ENCODE data around the gene TLK1. TPM values are rescaled to one million over a fixed set of nuclear protein-coding genes. Genes with fewer than 3 reads are reported as not detected.

Gene TLK1
- total and polyA plus RNA-seq, 2 experiments from 2014 or later, result 9.2 to 21.8 TPM

GRCh38 chr2:171200469-171200868 lies 39.8 kb upstream of the TLK1 start:
- H3K4me1 ChIP-seq (ENCODE audit: insufficient read depth), result no peaks in the 10 kb centered on the region
- H3K79me2 ChIP-seq, result no peaks in the 10 kb centered on the region
- no peak overlapping the region for H2AFZ ChIP-seq
- no peaks in the 10 kb centered on the region for H3K9me2 ChIP-seq (replicated peaks; ENCODE audit: insufficient read depth)
- TF ChIP-seq CTCF (IDR thresholded peaks at IDR 0.05; ENCODE audit: poor library complexity) (no peak), EZH2 (IDR thresholded peaks at IDR 0.05; ENCODE audit: borderline replicate concordance) (no peak), EZH2phosphoT487 (IDR thresholded peaks at IDR 0.05; ENCODE audit: low read depth, severe bottlenecking, unreplicated experiment) (no peak)
- 92% methylated on average over 1 of the region's 1 CpG for WGBS (ENCODE audit: low lambda C conversion rate, missing lambda C conversion rate)
- no peaks in the 10 kb centered on the region for H3K27me3 ChIP-seq
- no peaks in the 10 kb centered on the region for H3K36me3 ChIP-seq (replicated peaks; ENCODE audit: insufficient read depth, low read depth)
- no peaks in the 10 kb centered on the region for H4K20me1 ChIP-seq (ENCODE audit: insufficient read depth, poor library complexity, severe bottlenecking)
- H3K4me2 ChIP-seq, result no peak overlapping the region
- H3K4me3 ChIP-seq, result no peak overlapping the region
- H3K9me3 ChIP-seq (ENCODE audit: low read depth), result no peaks in the 10 kb centered on the region
- DNase-seq (ENCODE audit: low spot score), result no peak
- no peak overlapping the region for H3K27ac ChIP-seq

DNA sequence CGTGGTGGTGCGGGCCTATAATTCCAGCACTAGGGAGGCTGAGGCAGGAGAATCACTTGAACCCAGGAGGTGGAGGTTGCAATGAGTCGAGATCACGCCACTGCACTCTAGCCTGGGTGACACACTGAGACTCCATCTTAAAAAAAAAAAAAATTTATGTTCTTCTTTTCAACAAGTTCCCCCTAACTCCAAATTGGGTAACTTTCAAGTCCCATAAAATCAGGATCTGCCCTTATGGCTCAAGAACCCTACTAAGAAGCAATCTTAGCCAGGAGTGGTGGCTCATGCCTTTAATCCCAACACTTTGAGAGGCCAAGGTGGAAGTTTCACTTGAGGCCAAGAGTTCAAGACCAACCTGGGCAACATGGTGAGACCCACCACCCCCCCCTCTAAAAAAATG lies 30.3 kb upstream of the TLK1 start:
- Histone ChIP-seq H3K27ac (no peak overlapping the region), H4K20me1 (ENCODE audit: insufficient read depth, poor library complexity, severe bottlenecking) (no peaks in the 10 kb centered on the region), H3K4me3 (no peak overlapping the region), H3K9me2 (replicated peaks; ENCODE audit: insufficient read depth) (no peaks in the 10 kb centered on the region), H3K36me3 (replicated peaks; ENCODE audit: insufficient read depth, low read depth) (no peaks in the 10 kb centered on the region), H3K4me2 (no peak overlapping the region), H3K4me1 (ENCODE audit: insufficient read depth) (no peaks in the 10 kb centered on the region), H2AFZ (no peak overlapping the region), H3K27me3 (no peaks in the 10 kb centered on the region), H3K79me2 (no peaks in the 10 kb centered on the region), H3K9me3 (ENCODE audit: low read depth) (no peaks in the 10 kb centered on the region)
- DNase-seq (ENCODE audit: low spot score), result no peak
- no peak for TF ChIP-seq CTCF (IDR thresholded peaks at IDR 0.05; ENCODE audit: poor library complexity)
- TF ChIP-seq EZH2phosphoT487 (IDR thresholded peaks at IDR 0.05; ENCODE audit: low read depth, severe bottlenecking, unreplicated experiment), result no peak
- no peak for TF ChIP-seq EZH2 (IDR thresholded peaks at IDR 0.05; ENCODE audit: borderline replicate concordance)
- WGBS (ENCODE audit: low lambda C conversion rate, missing lambda C conversion rate), result 97% methylated on average over 4 of the region's 4 CpGs

DNA sequence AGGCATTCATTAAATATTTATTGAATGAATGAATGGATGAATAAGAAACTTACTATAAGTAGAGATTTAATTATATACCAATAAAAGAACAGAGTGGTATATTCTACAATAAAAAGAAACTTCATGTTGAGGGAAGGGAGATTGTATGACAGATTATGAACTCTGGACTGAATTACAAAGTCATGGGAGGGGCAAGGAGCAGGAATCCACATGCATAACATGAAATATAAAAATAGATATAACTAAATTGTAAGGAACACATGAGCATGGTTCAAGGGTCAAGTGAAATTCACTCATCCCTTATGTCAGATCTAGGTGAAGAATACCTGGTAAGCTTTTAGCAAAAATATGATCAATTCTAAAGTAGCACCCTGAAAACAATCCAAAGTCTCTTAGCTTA lies 27.1 kb upstream of the TLK1 start:
- Histone ChIP-seq H3K27ac (no peak overlapping the region), H3K4me2 (no peak overlapping the region), H4K20me1 (ENCODE audit: insufficient read depth, poor library complexity, severe bottlenecking) (no peaks in the 10 kb centered on the region), H2AFZ (no peak overlapping the region), H3K9me2 (replicated peaks; ENCODE audit: insufficient read depth) (no peaks in the 10 kb centered on the region), H3K27me3 (no peaks in the 10 kb centered on the region), H3K9me3 (ENCODE audit: low read depth) (no peaks in the 10 kb centered on the region), H3K4me3 (no peak overlapping the region), H3K36me3 (replicated peaks; ENCODE audit: insufficient read depth, low read depth) (no peaks in the 10 kb centered on the region), H3K79me2 (no peaks in the 10 kb centered on the region), H3K4me1 (ENCODE audit: insufficient read depth) (no peaks in the 10 kb centered on the region)
- TF ChIP-seq CTCF (IDR thresholded peaks at IDR 0.05; ENCODE audit: poor library complexity), result no peak
- TF ChIP-seq EZH2 (IDR thresholded peaks at IDR 0.05; ENCODE audit: borderline replicate concordance), result no peak
- TF ChIP-seq EZH2phosphoT487 (IDR thresholded peaks at IDR 0.05; ENCODE audit: low read depth, severe bottlenecking, unreplicated experiment), result no peak
- no peak for DNase-seq (ENCODE audit: low spot score)

DNA sequence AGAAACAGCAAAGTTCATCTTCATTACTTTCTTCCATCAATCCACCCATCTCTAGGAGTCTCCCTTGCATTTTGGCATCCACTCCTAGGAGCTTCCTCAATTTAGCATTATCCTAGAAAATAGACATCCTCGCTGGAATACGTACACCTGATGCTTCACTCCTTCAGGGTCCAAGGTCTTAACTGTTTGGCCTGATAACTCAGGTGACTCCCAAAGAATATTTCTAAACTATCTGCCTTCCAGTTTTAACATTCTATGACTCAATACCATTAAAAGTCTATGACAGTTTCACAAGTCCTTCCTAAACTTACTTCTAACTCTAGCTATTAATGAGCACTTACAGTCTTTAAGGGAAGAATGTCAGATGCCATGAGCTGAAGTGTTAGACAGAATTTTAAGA lies 26.5 kb upstream of the TLK1 start:
- no peak overlapping the region for H2AFZ ChIP-seq
- H3K9me3 ChIP-seq (ENCODE audit: low read depth), result no peaks in the 10 kb centered on the region
- no peak for DNase-seq (ENCODE audit: low spot score)
- no peak for TF ChIP-seq CTCF (IDR thresholded peaks at IDR 0.05; ENCODE audit: poor library complexity)
- TF ChIP-seq EZH2phosphoT487 (IDR thresholded peaks at IDR 0.05; ENCODE audit: low read depth, severe bottlenecking, unreplicated experiment), result no peak
- no peak for TF ChIP-seq EZH2 (IDR thresholded peaks at IDR 0.05; ENCODE audit: borderline replicate concordance)
- no peaks in the 10 kb centered on the region for H3K9me2 ChIP-seq (replicated peaks; ENCODE audit: insufficient read depth)
- no peaks in the 10 kb centered on the region for H3K36me3 ChIP-seq (replicated peaks; ENCODE audit: insufficient read depth, low read depth)
- no peaks in the 10 kb centered on the region for H3K4me1 ChIP-seq (ENCODE audit: insufficient read depth)
- no peaks in the 10 kb centered on the region for H4K20me1 ChIP-seq (ENCODE audit: insufficient read depth, poor library complexity, severe bottlenecking)
- WGBS (ENCODE audit: low lambda C conversion rate, missing lambda C conversion rate), result 95% methylated on average over 2 of the region's 2 CpGs
- H3K4me2 ChIP-seq, result no peak overlapping the region
- no peak overlapping the region for H3K4me3 ChIP-seq
- H3K27me3 ChIP-seq, result no peaks in the 10 kb centered on the region
- no peaks in the 10 kb centered on the region for H3K79me2 ChIP-seq
- no peak overlapping the region for H3K27ac ChIP-seq
